ENCODE data around the gene OTOP2. TPM values are rescaled to one million over a fixed set of nuclear protein-coding genes. Genes with fewer than 3 reads are reported as not detected.
A peak's percentile ranks its signal among the peaks of the same experiment; 100 is the strongest.
"Not testable (repeated sequence)": the region's sequence is repeated elsewhere in the genome, so short reads cannot be mapped to it uniquely, and the experiment has no call there.

Gene OTOP2
- polyA plus RNA-seq, 4 donors = 0.22 to 5.9 (median 0.46) TPM

DNA sequence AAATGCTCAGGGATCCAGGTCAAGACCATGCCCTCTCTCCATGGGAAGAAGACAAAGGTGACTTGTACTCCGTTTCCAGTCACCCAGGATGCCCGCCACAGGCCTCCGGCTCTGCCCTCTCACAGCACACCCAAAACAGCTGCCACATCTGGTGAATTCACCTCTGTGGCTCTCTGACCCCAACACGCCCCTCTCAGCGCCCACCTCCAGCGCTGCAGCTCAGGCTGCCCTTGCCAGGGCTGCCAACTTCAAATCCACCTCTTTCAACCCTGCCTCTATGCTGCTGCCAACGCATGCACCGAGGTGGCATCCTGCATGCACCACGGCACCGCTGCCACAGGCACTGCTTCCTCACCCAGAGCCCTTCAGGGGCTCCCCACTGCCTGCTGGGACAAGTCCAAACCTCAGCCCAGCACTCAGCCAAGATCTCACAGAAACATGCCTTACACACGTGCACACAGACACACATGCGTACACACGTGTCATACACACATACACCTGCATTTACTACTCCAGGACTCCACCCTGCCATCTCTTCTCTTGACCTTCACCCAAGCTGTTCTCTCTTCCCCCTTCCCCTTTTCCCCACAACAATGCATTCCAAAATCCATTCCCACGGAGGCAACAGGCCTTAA is 41.0 kb downstream of the OTOP2 start:
- peaks cover 0 to 46% (median 2%) of the 10 kb centered on the region in 3 donors for H3K36me3 ChIP-seq (ENCODE audit: control insufficient read depth in 3 of 3, insufficient read depth in 2 of 3, low read depth in 1 of 3, low read length in 3 of 3)
- no peaks in the 10 kb centered on the region for H3K27me3 ChIP-seq (ENCODE audit: control insufficient read depth in 3 of 3, insufficient read depth in 3 of 3, low read length in 3 of 3)
- no peak for FAIRE-seq
- DNase-seq = no peak
- peaks cover 0 to 21% (median 6%) of the 10 kb centered on the region in 3 donors for H3K4me1 ChIP-seq (ENCODE audit: control insufficient read depth in 3 of 3, insufficient read depth in 2 of 3, low read depth in 1 of 3, low read length in 2 of 3)
- no peak overlapping the region for H3K27ac ChIP-seq (ENCODE audit: low read depth in 1 of 3, low read length in 2 of 3)
- no peak overlapping the region for H3K4me3 ChIP-seq (ENCODE audit: low read depth in 1 of 3, low read length in 3 of 3)
- 67 to 77% (median 68%) methylated on average over 14 of the region's 14 CpGs for WGBS, 3 donors
- no peaks in the 10 kb centered on the region for H3K9me3 ChIP-seq (ENCODE audit: control insufficient read depth in 2 of 2, insufficient read depth in 1 of 2, low read depth in 1 of 2, low read length in 1 of 2)

DNA sequence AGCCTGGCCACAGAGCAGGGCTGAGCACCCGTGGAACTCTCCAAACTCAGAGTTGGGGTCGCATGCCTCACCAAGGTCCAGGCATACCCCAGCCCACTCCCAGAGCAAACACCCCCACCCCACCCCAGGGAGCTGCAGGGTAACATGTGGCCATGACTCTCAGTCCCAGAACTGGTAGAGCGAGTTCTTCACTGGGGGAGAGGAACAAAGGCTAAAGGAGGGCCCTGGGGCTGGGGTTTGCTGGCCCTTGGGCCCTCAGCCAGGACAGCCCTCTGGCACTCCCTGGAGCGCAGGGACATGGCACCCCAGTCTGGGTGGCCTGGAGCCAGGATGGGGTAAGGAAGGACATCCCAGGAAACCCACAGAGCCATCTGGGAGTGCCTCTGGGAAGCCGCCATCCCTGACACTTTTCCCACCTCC is 44.3 kb downstream of the OTOP2 start:
- FAIRE-seq (no peak), DNase-seq (peak; percentile 44 to 80)
- H3K36me3 ChIP-seq (ENCODE audit: control insufficient read depth in 3 of 3, insufficient read depth in 2 of 3, low read depth in 1 of 3, low read length in 3 of 3) = peaks cover 0 to 22% (median 0%) of the 10 kb centered on the region in 3 donors
- H3K27me3 ChIP-seq (ENCODE audit: control insufficient read depth in 3 of 3, insufficient read depth in 3 of 3, low read length in 3 of 3) = peaks cover 0 to 13% (median 0%) of the 10 kb centered on the region in 3 donors
- no peaks in the 10 kb centered on the region for H3K9me3 ChIP-seq (ENCODE audit: control insufficient read depth in 2 of 2, insufficient read depth in 1 of 2, low read depth in 1 of 2, low read length in 1 of 2)
- H3K4me3 ChIP-seq (ENCODE audit: low read depth in 1 of 3, low read length in 3 of 3) = no peak overlapping the region
- H3K4me1 ChIP-seq (ENCODE audit: control insufficient read depth in 3 of 3, insufficient read depth in 2 of 3, low read depth in 1 of 3, low read length in 2 of 3) = peaks cover 0 to 32% (median 6%) of the 10 kb centered on the region in 3 donors
- H3K27ac ChIP-seq (ENCODE audit: low read depth in 1 of 3, low read length in 2 of 3) = peak overlapping the region in 2 of 3 donors; percentile 30 to 68
- WGBS, 3 donors = 17 to 56% (median 36%) methylated on average over 5 of the region's 5 CpGs

DNA sequence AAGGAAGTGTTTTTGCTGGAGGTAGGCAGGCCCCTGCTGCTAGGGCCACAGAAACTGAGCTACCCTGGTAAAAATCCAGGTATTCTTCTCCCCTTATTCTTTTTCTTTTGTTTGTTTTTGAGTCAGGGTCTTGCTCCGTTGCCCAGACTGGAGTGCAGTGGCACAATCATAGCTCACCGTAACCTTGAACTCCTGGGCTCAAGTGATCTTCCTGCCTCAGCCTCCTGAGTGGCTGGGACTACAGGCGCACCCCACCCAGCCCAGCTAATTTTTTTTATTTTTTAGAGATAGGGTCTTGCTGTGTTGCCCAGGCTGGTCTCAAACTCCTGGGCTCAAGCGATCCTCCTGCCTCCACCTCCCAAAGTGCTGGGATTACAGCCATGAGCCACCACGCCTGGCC is 45.4 kb downstream of the OTOP2 start:
- not testable (repeated sequence) for DNase-seq; H3K27ac ChIP-seq (ENCODE audit: low read depth in 1 of 3, low read length in 2 of 3); FAIRE-seq; H3K9me3 ChIP-seq (ENCODE audit: control insufficient read depth in 2 of 2, insufficient read depth in 1 of 2, low read depth in 1 of 2, low read length in 1 of 2); H3K4me3 ChIP-seq (ENCODE audit: low read depth in 1 of 3, low read length in 3 of 3)
- peaks cover 0 to 14% (median 0%) of the 10 kb centered on the region in 3 donors for H3K27me3 ChIP-seq (ENCODE audit: control insufficient read depth in 3 of 3, insufficient read depth in 3 of 3, low read length in 3 of 3)
- peaks cover 0 to 39% (median 6%) of the 10 kb centered on the region in 3 donors for H3K4me1 ChIP-seq (ENCODE audit: control insufficient read depth in 3 of 3, insufficient read depth in 2 of 3, low read depth in 1 of 3, low read length in 2 of 3)
- 82 to 91% (median 89%) methylated on average over 5 of the region's 5 CpGs for WGBS, 3 donors
- H3K36me3 ChIP-seq (ENCODE audit: control insufficient read depth in 3 of 3, insufficient read depth in 2 of 3, low read depth in 1 of 3, low read length in 3 of 3) = peaks cover 0 to 12% (median 0%) of the 10 kb centered on the region in 3 donors

DNA sequence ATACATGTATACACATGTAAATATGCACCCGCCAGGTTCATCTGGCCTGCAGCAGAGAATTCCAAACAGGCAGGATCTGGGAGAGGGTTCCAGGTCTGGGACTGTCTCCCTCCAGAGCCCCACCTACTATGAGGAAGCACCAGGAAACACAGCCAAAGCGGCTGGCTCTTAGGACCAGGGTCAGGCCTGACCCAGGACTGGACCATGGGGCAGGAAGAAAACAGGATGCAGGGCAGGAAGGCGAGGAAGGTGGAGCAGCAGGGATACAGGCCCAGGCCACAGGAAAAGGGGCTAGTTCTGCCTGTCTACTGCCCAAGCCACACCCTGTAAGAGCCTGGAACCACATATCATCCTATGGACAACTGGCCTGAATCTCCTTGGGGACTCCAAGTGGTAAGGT is 46.3 kb downstream of the OTOP2 start:
- 57 to 64% (median 61%) methylated on average over 3 of the region's 3 CpGs for WGBS, 3 donors
- Histone ChIP-seq H3K27me3 (ENCODE audit: control insufficient read depth in 3 of 3, insufficient read depth in 3 of 3, low read length in 3 of 3) (peaks cover 0 to 14% (median 0%) of the 10 kb centered on the region in 3 donors), H3K4me1 (ENCODE audit: control insufficient read depth in 3 of 3, insufficient read depth in 2 of 3, low read depth in 1 of 3, low read length in 2 of 3) (peaks cover 0 to 44% (median 6%) of the 10 kb centered on the region in 3 donors), H3K27ac (ENCODE audit: low read depth in 1 of 3, low read length in 2 of 3) (peak overlapping the region in 2 of 3 donors; percentile 70 to 84), H3K9me3 (ENCODE audit: control insufficient read depth in 2 of 2, insufficient read depth in 1 of 2, low read depth in 1 of 2, low read length in 1 of 2) (no peaks in the 10 kb centered on the region), H3K36me3 (ENCODE audit: control insufficient read depth in 3 of 3, insufficient read depth in 2 of 3, low read depth in 1 of 3, low read length in 3 of 3) (peaks cover 0 to 6% (median 0%) of the 10 kb centered on the region in 3 donors), H3K4me3 (ENCODE audit: low read depth in 1 of 3, low read length in 3 of 3) (no peak overlapping the region)
- no peak for DNase-seq
- no peak for FAIRE-seq

- Histone ChIP-seq H3K9me3 (ENCODE audit: control insufficient read depth in 2 of 2, insufficient read depth in 1 of 2, low read depth in 1 of 2, low read length in 1 of 2) (no peaks in the 10 kb centered on the region), H3K27me3 (ENCODE audit: control insufficient read depth in 3 of 3, insufficient read depth in 3 of 3, low read length in 3 of 3) (peaks cover 0 to 14% (median 0%) of the 10 kb centered on the region in 3 donors), H3K4me3 (ENCODE audit: low read depth in 1 of 3, low read length in 3 of 3) (peak overlapping the region in 2 of 3 donors; percentile 68 to 71), H3K27ac (ENCODE audit: low read depth in 1 of 3, low read length in 2 of 3) (peak overlapping the region; percentile 27 to 84 (median 70)), H3K4me1 (ENCODE audit: control insufficient read depth in 3 of 3, insufficient read depth in 2 of 3, low read depth in 1 of 3, low read length in 2 of 3) (peaks cover 0 to 46% (median 6%) of the 10 kb centered on the region in 3 donors), H3K36me3 (ENCODE audit: control insufficient read depth in 3 of 3, insufficient read depth in 2 of 3, low read depth in 1 of 3, low read length in 3 of 3) (peaks cover 0 to 6% (median 0%) of the 10 kb centered on the region in 3 donors)
- 15 to 57% (median 42%) methylated on average over 8 of the region's 8 CpGs for WGBS, 3 donors
- no peak for DNase-seq
- no peak for FAIRE-seq
Observed at GRCh38 chr17:74971069-74971841, 47.2 kb downstream of the OTOP2 start.

- peak overlapping the region; percentile 27 to 84 (median 70) for H3K27ac ChIP-seq (ENCODE audit: low read depth in 1 of 3, low read length in 2 of 3)
- no peak for DNase-seq
- 3 to 25% (median 15%) methylated on average over 5 to 9 of the region's 9 CpGs for WGBS, 3 donors
Observed at GRCh38 chr17:74971842-74972106, 47.7 kb downstream of the OTOP2 start.

DNA sequence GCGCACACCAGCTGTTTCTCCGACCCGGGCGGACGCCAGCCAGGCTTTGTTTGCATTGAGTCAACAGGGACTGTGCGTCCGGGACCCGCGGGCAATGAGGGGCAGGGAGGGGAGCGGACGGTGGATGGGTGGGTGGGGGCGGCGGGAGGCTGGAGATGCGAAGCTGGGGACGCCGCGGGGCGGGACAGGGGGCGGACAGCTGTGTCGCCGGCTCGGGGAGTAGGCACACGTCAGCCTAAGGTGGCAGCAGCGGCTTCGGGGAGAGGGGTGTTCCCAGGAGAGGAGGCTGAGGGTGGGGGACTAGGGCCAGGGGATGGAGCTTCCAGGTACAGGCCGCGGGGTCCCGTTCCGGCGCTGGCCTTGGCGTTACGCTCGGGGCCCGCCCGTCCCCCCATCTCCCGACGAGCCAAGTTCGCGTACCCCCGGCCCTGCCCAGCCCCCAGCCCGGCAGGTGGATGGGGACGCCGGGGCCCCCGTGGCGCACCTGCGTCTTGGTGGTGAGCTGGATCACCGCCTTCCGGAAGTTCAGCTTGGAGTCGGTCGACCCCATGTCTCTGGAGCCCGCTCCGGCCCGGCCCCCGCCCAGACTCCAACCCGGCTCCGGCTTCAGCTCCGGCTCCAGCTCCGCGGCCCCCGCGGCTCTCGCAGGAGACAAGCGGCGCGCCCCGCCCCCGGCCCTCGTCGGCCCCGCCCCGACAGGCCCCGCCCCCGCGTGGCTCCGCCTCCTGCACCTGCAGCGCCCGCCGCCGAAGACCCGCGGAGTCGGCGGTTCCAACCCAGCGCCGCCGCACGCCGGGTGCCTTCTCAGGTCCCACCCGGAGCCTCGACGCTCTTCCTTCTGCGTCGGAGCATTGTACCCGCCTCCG is 48.3 kb downstream of the OTOP2 start, which contains the start of gene HID1:
HID1 (minus strand) TSS at position 653 of the 866 bp plus-strand sequence; CDS start at position 550, 103 bp downstream.
- Histone ChIP-seq H3K4me3 (ENCODE audit: low read depth in 1 of 3, low read length in 3 of 3) (peak within 1 kb of the TSS; percentile 45 to 71 (median 68)), H3K36me3 (ENCODE audit: control insufficient read depth in 3 of 3, insufficient read depth in 2 of 3, low read depth in 1 of 3, low read length in 3 of 3) (peaks cover 0 to 4% (median 0%) of the 10 kb centered on the region in 3 donors), H3K4me1 (ENCODE audit: control insufficient read depth in 3 of 3, insufficient read depth in 2 of 3, low read depth in 1 of 3, low read length in 2 of 3) (peaks cover 0 to 46% (median 6%) of the 10 kb centered on the region in 3 donors), H3K27me3 (ENCODE audit: control insufficient read depth in 3 of 3, insufficient read depth in 3 of 3, low read length in 3 of 3) (peaks cover 0 to 14% (median 0%) of the 10 kb centered on the region in 3 donors), H3K27ac (ENCODE audit: low read depth in 1 of 3, low read length in 2 of 3) (peak within 1 kb of the TSS; percentile 35 to 88 (median 87)), H3K9me3 (ENCODE audit: control insufficient read depth in 2 of 2, insufficient read depth in 1 of 2, low read depth in 1 of 2, low read length in 1 of 2) (no peaks in the 10 kb centered on the region)
- FAIRE-seq (no peak), DNase-seq (peak; percentile 73 to 86)
- 1 to 2% (median 2%) methylated on average over 43 to 95 of the region's 95 CpGs for WGBS, 3 donors

More at GRCh38 chr17:74971842-74972106, 47.7 kb downstream of the OTOP2 start:
- Histone ChIP-seq H3K4me1 (ENCODE audit: control insufficient read depth in 3 of 3, insufficient read depth in 2 of 3, low read depth in 1 of 3, low read length in 2 of 3) (peaks cover 0 to 46% (median 6%) of the 10 kb centered on the region in 3 donors), H3K27me3 (ENCODE audit: control insufficient read depth in 3 of 3, insufficient read depth in 3 of 3, low read length in 3 of 3) (peaks cover 0 to 14% (median 0%) of the 10 kb centered on the region in 3 donors), H3K36me3 (ENCODE audit: control insufficient read depth in 3 of 3, insufficient read depth in 2 of 3, low read depth in 1 of 3, low read length in 3 of 3) (peaks cover 0 to 4% (median 0%) of the 10 kb centered on the region in 3 donors), H3K4me3 (ENCODE audit: low read depth in 1 of 3, low read length in 3 of 3) (peak overlapping the region in 2 of 3 donors; percentile 68 to 71), H3K9me3 (ENCODE audit: control insufficient read depth in 2 of 2, insufficient read depth in 1 of 2, low read depth in 1 of 2, low read length in 1 of 2) (no peaks in the 10 kb centered on the region)
- no peak for FAIRE-seq

Measured in small intestine (tissue), 7 donors.